ENCODE data around the gene GUCY1A2.
"Not testable (repeated sequence)": the region's sequence is repeated elsewhere in the genome, so short reads cannot be mapped to it uniquely, and the experiment has no call there.

GUCY1A2 gene

DNA sequence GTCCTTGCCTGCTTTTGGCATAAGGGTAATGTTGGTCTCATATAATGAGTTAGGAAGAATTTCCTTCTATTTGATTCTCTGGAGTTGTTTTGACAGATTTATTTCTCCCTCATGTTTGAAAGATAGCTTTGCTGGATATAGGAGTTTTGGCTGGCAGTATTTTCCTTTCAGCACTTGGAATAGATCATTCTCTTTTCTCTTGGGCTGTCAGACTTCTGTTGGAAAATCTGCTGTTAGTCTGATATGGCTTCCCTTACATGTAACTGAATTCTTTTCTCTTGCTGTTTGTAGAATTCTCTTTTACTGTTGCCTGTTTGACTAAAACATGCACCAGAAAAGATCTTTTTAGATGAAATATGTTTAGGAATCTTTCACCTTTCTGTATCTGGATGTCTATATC lies 165.5 kb downstream of the GUCY1A2 start:
- in situ Hi-C loops (cut with MboI; ENCODE audit: low sequenced_read_pairs) = no loop called here

DNA sequence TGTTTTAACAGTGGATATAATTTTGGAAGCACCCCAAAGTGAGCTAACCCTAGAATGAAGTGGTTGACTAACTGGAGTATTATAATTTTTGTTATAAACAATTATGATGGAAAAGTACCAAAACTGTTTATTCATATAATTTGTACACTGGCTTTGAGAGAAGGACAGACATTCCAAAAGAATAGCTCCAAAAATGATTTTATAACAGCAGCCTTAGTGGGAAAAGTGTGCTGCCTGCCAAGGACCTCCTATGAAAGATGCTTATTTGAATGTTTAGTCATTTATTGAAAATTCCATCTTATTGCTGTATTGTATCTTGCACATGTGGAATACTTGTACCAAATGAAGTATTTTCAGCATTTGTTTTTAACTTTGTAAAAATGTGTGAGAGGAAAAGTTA lies 169.8 kb downstream of the GUCY1A2 start:
- in situ Hi-C loops (cut with MboI; ENCODE audit: low sequenced_read_pairs) = no loop called here

DNA sequence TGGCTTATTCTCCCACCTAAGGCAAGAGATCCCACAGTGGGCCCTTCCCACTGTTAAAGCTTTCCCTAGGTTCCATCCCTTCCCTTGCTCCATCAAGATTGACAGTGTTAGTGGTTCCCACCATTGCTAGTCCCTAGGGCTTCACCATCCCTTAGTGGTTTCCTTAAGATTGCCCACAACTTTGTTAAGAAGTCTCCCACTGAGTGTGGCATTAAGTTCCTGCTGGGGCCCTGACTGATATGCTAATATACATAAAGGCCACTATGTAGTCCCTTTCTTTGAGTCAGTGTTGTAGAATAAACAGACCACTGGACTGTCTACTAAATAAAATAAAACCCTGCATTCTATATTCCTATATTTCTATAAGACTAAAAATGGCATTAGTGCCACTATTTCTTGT lies 176.1 kb downstream of the GUCY1A2 start:
- in situ Hi-C loops (cut with MboI; ENCODE audit: low sequenced_read_pairs) = no loop called here

DNA sequence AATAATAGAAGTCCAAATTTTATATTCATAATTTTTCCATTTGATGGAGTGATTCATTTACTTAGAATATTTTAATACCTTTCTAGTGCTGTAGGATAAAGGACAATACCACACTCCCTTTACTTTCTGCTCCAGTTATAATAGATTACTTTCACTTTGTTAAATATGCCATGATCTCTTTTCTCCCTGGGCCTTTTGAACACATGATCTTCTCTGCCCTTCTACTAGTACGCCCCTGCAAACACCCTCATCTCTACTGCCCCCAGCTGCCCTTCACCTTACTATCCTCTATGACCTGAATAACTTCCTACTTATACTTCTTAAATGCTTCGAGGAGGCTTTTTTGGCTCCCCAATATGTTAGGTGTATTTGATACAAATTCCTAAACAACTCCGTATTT lies 177.3 kb downstream of the GUCY1A2 start:
- in situ Hi-C loops (cut with MboI; ENCODE audit: low sequenced_read_pairs) = no loop called here

DNA sequence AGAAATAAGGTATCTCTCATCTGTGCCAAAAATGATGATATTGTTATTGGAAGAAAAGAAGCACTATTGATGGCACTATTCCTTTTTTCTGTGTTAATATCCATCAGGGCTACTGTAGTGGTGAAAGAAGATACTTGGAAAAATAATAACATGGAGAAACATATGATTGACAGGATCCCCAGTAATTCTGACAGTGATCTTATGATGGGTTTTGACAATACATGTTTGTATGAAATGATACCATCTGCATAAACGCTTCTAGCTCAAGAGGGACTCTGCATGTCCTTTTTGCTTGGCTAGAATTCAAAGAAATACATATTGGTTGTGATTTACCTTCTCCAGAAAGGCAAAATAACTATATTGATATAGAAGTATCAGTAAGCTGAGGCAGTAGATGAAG lies 178.1 kb downstream of the GUCY1A2 start:
- in situ Hi-C loops (cut with MboI; ENCODE audit: low sequenced_read_pairs) = no loop called here

DNA sequence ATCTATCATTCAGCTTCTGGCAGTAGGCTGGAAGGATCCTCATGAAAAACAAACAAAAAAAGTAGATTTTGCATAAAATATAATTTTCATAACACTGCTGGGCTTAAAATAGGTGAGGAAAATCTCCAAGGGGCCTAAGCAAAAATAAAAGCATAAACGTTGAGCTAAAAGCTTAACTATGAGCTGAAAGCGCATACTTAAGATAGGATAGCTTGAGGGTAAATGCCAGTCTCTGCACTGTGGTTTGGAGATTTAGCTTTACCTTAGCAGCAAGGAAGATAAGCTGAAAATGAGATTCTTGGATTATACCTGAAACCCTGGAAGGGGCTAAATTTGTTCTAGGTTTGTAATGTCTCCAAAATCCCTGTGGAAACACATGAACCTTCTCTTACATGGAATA lies 183.7 kb downstream of the GUCY1A2 start:
- in situ Hi-C loops (cut with MboI; ENCODE audit: low sequenced_read_pairs) = no loop called here

DNA sequence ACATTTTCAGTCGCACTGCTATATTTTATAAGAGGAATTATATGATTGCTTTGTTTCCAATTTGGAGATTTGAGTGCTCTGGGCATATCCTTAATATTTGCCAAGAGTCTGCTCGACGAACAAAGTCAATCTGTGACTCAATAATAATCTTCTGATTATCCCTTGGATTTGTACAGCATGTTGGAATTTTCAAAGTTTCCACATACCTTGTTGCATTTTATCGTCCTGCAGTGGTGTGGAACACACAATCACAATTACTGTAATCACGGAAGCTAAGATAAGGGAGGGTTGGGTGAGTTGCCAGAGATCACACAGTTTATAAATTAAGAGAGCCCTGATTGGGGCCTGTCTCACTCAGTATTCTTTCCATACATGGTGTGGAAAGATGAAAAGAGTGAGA lies 189.3 kb downstream of the GUCY1A2 start:
- in situ Hi-C loops (cut with MboI; ENCODE audit: low sequenced_read_pairs) = no loop called here

DNA sequence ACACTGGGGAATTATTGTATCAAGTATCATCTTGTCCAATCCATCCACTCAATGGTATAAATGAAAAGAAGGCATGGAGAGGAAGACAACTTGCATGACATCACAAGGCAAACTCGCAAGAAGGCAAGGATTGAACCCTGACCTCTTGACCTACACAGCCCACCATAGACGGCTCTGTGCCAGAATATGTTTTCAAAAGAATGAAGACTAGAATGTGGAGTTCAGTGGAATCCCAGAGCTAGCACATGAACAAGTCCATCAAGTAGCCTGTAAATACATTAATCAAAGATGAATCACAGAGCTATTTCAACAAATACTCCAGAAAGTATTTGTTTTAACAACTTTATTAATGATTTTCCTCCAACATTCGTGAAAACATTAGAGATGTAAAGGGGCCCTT lies 189.7 kb downstream of the GUCY1A2 start:
- in situ Hi-C loops (cut with MboI; ENCODE audit: low sequenced_read_pairs) = no loop called here

DNA sequence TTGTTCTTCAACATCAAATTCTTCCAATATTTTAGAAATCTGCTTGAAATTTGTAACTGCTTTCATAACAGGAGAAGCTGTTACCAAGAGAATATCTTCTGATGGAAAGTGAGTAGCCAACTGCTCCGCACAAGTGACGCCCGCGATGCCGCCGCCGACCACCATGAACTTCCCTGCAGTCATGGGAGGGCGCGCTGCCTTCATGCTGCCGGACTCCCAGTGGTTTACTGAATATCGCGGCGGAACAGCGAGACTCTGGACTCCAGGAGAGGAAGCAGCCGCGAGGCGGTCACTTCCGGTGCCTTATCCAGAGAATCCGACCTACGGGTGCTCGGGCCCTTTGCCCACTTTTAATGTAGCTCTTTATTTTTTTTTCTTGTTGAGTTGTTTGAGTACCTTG lies 190.6 kb downstream of the GUCY1A2 start:
- in situ Hi-C loops (cut with MboI; ENCODE audit: low sequenced_read_pairs) = no loop called here

DNA sequence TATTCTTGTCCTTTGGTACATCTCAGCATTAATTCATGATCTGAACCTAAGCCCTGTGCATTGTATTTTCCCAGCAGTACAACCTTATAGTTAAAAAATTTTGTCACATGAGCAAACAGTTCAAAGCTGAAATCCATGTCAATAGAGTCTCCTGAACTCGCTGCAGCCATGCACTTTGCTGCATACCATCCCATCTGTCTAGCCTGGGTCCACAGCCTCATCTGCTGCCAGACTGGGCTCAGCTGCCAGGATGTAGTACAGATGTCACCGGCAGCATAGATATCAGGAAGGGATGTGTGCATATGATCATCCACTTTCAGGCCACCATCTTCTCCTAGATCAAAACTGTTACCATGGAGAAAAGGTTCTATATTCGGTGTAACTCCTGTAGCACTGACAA lies 191.7 kb downstream of the GUCY1A2 start:
- in situ Hi-C loops (cut with MboI; ENCODE audit: low sequenced_read_pairs) = not testable (repeated sequence)

DNA sequence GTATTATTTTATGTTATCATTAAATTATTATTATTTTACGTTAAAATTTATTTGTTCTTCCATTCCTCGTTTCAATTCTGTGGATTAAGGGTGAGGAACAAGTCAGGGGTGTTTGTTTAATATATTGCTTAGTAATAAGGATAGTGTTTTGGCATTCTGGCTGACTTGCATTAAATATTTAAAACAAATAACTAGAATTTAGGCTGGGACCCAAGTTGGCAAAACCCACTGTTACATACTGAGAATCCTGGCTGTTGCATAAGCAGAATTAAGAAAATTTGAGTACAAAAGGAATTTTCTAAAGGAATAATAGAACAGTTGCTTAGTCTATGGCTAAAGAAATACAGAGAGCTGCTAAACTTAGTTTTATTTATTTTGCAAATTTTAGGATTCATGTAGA lies 196.4 kb downstream of the GUCY1A2 start:
- in situ Hi-C loops (cut with MboI; ENCODE audit: low sequenced_read_pairs) = no loop called here

DNA sequence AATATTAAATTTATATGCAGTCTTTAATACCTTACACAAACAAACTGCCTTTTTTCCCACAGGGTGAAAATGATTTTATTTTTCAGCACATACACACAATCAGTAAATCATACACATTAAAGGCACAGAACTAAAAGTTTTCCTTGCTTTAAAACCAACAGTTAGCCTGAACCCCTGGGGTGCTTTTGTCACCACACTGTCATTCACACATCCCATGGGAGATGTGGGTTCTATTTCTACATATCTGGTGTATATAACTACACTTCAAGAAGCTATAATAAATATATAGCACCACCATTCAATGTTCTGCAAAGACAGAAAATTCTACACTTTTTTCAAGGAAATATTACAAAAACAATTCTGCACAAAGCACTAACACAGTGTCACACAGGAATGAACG lies 197.0 kb downstream of the GUCY1A2 start:
- in situ Hi-C loops (cut with MboI; ENCODE audit: low sequenced_read_pairs) = no loop called here

DNA sequence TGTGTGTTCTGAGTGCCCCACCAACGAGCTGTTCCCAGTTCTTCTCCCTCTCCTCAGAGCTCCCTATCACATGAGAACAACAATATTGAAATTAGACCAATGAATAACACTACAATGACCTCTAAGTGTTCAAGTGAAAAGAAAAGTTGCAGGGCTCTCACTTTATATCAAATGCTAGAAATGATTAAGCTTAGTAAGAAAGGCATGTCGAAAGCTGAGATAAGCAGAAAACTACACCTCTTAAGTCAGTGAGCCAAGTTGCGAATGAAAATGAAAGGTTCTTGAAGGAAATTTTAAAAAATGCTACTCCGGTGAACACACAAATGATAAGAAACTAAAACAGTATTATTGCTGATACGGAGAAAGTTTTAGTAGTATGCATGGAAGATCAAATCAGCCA lies 199.8 kb downstream of the GUCY1A2 start:
- in situ Hi-C loops (cut with MboI; ENCODE audit: low sequenced_read_pairs) = no loop called here

DNA sequence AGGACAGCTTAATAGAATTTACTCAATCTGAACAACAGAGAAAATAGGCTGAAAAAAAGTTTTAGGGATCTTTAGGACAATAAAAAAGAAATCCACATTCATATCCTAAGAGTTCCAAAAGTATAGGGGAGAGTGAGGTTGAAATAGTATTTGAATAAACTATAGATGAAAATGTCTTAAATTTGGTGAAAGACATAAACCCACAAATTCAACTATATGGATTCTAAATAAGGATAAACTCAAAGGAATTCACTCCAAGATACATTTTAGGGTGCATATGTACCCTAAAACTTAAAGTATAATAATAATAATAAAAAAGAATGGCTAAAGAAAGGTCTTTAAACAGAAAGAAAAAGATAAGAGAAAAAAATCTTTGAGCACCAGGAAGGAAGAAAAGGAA lies 203.1 kb downstream of the GUCY1A2 start:
- in situ Hi-C loops (cut with MboI; ENCODE audit: low sequenced_read_pairs) = no loop called here

DNA sequence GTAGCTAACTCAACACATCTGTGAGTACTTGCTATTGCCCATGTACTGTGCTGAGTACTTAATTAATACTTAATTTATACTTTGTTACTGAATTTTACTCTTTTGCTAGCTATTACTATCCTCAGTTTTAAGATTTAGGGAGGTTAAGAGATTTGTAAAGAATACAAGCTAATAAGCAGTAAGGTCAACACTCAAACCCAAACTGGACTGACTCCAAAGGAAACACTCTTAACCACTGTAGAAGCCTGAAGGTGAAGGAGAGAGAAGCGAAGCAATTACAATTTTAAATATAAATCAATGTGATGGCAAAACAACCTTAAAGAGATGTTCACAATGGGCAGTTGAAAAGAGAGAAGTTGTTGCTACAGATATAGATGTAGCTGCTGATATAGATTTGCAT lies 204.5 kb downstream of the GUCY1A2 start:
- in situ Hi-C loops (cut with MboI; ENCODE audit: low sequenced_read_pairs) = no loop called here

DNA sequence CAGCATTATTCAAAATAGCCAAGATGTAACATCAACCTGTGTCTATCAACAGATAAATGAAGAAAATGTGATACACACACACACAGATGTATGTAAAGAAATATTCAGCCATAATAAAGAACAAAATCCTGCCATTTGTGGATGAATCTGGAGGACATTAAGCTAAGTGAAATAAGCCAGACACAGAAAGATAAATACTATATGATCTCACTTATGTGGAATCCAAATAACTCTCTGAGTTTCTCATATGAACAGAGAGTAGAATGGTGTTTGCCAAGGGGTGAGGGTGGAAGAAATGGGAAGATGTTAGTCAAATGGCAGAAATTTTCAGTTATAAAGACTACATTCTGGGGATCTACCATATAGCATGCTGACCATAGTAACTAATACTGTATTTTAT lies 224.2 kb downstream of the GUCY1A2 start:
- in situ Hi-C loops (cut with MboI; ENCODE audit: low sequenced_read_pairs) = no loop called here

DNA sequence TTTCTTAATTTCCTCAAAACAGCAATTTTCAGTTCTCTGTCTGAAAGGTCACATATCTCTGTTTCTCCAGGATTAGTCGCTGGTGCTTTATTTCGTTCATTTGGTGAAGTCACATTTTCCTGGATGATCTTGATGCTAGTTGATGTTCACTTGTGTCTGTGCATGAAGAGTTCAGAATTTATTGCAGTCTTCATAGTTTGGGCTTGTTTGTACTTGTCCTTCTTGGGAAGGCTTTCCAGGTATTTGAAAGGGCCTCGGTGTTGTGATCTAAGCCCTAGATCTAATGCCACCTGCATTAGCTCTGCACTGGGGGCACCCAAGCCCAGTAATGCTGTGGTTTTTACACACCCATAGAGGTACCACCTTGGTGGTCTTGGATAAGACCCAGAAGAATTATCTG lies 228.9 kb downstream of the GUCY1A2 start:
- in situ Hi-C loops (cut with MboI; ENCODE audit: low sequenced_read_pairs) = no loop called here

DNA sequence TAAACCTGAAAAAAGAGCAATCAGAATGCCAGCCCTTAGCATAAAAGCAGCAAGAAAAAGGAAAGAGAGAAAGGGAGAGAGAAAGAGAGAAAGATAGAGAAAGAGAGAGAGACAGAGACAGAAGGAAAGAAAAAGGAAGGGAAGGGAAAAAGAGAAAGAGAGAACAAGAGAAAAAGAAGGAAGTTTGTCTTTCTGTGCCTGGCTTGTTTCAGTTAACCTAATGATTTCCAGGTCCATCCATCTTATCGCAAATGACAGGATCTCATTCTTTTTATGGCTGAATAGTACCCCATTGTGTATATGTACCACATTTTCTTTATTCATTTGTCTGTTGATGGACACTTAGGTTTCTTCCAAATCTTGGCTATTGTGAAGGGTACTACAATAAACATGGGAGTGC lies 230.8 kb downstream of the GUCY1A2 start:
- in situ Hi-C loops (cut with MboI; ENCODE audit: low sequenced_read_pairs) = no loop called here

DNA sequence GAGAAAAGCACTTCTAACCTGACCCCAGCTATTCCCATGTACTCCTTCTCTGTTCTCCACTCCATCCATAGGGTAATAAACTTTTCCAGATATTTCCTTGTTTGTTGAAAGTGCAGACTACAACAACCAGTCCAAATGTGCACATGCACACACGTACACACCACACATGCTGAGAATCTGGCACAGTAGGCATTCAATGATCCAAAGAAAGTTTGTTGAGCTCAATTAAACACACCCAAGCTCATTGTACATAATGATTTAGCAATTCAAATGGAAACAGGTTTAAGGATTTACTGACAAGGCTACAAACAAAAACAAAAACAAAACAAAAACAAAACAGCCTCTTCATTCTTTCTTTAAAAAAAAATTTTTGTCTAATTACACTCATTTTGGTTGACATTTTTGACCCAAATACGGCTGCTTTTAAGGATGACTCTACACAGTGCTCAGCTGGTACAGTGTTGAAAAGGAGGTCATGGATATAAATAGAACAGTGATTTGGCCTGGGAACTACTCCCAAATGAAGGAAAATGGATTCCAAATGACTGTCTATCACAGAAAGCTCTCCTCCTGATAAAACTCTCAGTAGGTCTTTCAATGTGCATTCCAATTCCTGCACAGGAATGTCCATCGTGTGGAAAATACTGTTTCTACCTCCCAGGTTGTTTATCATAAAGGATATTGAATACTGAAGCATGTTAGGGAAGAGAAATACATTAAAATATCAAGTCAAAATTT lies 232.2 kb downstream of the GUCY1A2 start:
- in situ Hi-C loops (cut with MboI; ENCODE audit: low sequenced_read_pairs) = no loop called here

DNA sequence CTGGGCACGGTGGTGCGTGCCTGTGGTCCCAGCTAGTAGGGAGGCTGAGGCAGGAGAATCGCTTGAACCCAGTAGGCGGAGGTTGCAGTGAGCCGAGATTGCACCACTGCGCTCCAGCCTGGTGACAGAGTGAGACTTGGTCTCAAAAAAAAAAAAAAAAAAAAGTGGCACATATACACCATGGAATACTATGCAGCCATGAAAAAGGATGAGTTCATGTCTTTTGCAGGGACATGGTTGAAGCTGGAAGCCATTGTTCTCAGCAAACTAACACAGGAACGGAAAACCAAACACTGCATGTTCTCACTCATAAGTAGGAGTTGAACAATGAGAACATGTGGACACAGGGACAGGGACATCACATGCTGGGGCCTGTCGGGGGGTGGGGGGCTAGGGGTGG lies 241.0 kb downstream of the GUCY1A2 start:
- in situ Hi-C loops (cut with MboI; ENCODE audit: low sequenced_read_pairs) = not testable (repeated sequence)

DNA sequence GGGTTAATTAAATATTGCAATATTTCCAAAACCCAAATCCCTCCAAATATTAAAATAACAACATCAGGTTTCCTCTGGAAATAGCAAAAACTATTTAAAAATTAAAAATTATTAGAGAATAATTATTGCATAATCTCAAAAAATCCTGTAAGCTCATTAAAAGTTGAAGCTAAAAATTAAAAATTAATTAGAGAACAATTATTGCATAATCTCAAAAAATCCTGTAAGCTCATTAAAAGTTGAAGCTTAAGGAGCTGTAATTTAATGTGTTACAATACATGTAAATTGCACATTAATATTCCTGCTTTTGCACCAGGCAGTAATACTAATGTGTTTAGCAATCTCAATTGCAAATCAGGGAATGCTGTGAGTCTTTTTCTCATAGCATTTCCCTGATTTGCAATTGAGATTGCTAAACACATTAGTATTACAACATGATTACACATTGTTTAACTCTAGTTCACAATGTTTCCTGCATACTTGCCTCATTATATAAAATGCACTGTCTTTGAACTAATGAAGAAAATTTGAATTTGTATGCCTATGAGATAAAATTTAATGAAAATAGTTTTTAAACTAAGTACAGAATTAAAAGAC lies 247.7 kb downstream of the GUCY1A2 start:
- in situ Hi-C loops (cut with MboI; ENCODE audit: low sequenced_read_pairs) = no loop called here

DNA sequence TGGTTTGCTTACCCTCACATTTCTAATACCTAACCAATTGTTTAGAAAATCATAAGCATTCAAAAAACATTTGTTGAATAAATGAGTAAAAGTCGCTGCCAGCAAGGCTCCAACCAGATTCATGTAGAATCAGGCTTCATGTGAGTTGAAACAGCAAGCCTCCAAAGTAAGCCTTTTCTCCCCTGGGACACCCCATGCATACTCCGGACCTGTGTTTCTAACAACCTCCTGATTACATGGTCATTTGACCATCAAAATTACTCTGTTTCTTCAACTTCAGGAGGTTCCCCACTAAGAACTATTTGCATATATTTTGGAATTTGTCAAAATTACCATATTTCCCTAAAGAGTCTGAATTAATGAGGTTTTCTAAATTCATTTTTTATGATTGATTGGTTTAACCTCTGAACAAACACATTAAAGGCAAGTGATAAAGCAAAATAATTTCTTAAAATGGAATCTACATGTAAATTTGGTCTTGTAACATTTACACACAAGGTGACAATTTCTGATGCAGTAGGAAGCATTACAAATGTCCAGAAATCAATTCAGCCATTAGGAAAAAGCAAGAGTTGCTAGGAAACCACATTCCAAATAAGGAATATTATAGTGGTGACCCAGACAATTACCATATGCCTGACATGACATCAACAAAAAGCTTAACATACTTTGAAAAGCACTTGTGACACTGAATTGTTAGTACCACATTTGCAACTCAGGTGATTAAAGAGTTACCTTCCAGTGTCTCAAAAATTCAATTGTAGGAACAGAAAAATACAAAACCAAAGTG lies 252.6 kb downstream of the GUCY1A2 start:
- in situ Hi-C loops (cut with MboI; ENCODE audit: low sequenced_read_pairs) = no loop called here
